GM12891 (cell line): ENCODE results near the gene MIER2.
"Not testable (repeated sequence)": the region's sequence is repeated elsewhere in the genome, so short reads cannot be mapped to it uniquely, and the experiment has no call there.

Experiments
- POLR2A ChIP-seq: IDR thresholded peaks from 2 replicates; pipeline ENCODE4 v1.6.1; 2011; ENCODE audit warnings: low read depth, low read length, control low read depth
- POLR2AphosphoS5 ChIP-seq: IDR thresholded peaks from 2 replicates; pipeline ENCODE4 v1.6.1; 2011; ENCODE audit warnings: low read depth, low read length, control low read depth
- SPI1 ChIP-seq: IDR thresholded peaks from 2 replicates; pipeline ENCODE4 v1.6.1; 2011; ENCODE audit warnings: low read depth, low read length, control low read depth
- TAF1 ChIP-seq: IDR thresholded peaks from 2 replicates; pipeline ENCODE4 v1.6.1; 2011; ENCODE audit warnings: low read depth, low read length, control low read depth

GRCh38 chr19:380618-381219 is 36.1 kb upstream of the MIER2 start:
- not testable (repeated sequence) for TF ChIP-seq TAF1, POLR2A, POLR2AphosphoS5, SPI1
